Upper lobe of left lung (tissue), 6 donors: ENCODE results near the gene C10orf105. TPM values are rescaled to one million over a fixed set of nuclear protein-coding genes. Genes with fewer than 3 reads are reported as not detected.

Experiments
- ATAC-seq, 2 donors: fragments of 200-7000 bp; cut with Tn5 transposase; one replicate each; pipeline ENCODE4 v1.9.1; 2022; ENCODE audit warnings: mild to moderate bottlenecking in 2 of 2, moderate library complexity in 2 of 2; ENCODE audit not compliant: low FRiP score in 2 of 2
- DNase-seq, 2 donors: peaks; one replicate each; pipeline ENCODE4 v3.0.0-alpha.2; 2019 to 2020
- H3K27ac ChIP-seq, 4 donors: fragments of 200-600 bp; sonication (generic); one replicate each; pipeline ENCODE4 v1.5.1; 2016 to 2019
- H3K27me3 ChIP-seq, 4 donors: fragments of 200-600 bp; sonication (generic); one replicate each; pipeline ENCODE4 v1.5.1; 2017 to 2019
- H3K36me3 ChIP-seq, 4 donors: fragments of 200-600 bp; sonication (generic); one replicate each; pipeline ENCODE4 v1.5.1; 2016 to 2019
- H3K4me1 ChIP-seq, 4 donors: fragments of 200-600 bp; sonication (generic); one replicate each; pipeline ENCODE4 v1.5.1; 2018 to 2019
- H3K4me3 ChIP-seq, 4 donors: fragments of 200-600 bp; sonication (generic); one replicate each; pipeline ENCODE4 v1.5.1; 2017 to 2019; ENCODE audit warnings: mild to moderate bottlenecking in 2 of 4, moderate library complexity in 1 of 4
- H3K9me3 ChIP-seq, 4 donors: fragments of 200-600 bp; sonication (generic); one replicate each; pipeline ENCODE4 v1.5.1; 2018 to 2019
- EP300 ChIP-seq, 4 donors: sonication (generic); formaldehyde crosslinking; IDR thresholded peaks; one replicate each; pipeline ENCODE4 v1.5.1; 2017; ENCODE audit warnings: antibody characterized with exemption in 4 of 4, control low read depth in 2 of 4
- POLR2A ChIP-seq, 4 donors: fragments of 450-650 bp; IDR thresholded peaks; one replicate each; pipeline ENCODE4 v1.5.1; 2016 to 2017; ENCODE audit warnings: antibody characterized with exemption in 4 of 4, mild to moderate bottlenecking in 2 of 4
- POLR2AphosphoS5 ChIP-seq, 2 donors: sonication (generic); formaldehyde crosslinking; IDR thresholded peaks; one replicate each; pipeline ENCODE4 v1.5.1; 2017; ENCODE audit warnings: antibody characterized with exemption in 2 of 2
- WGBS, 2 donors: methylation state at CpG; one replicate each; pipeline ENCODE4 v1.1.5; 2017 to 2018; 5-methylcytosine and 5-hydroxymethylcytosine counted together
- total RNA-seq, 6 donors: library from RNA; depleted of rRNA in 4 of 6; stranded (reverse); fragments of >200 nt in 4 of 6; gene quantifications; one replicate each; pipeline versions ENCODE4 v1.1.0 to v1.2.1, GENCODE V29; 2016 to 2021
- TF ChIP-seq, protein P1 (sequence below), 6 experiments: fragments of 450-650 bp in 4 of 6; fragments of 200-600 bp in 2 of 6; sonication (generic) in 2 of 6; IDR thresholded peaks; one replicate each; pipeline ENCODE4 v1.5.1; 2016 to 2019; ENCODE audit warnings: antibody characterized with exemption in 6 of 6
- donor health status: DM: no; HTN: no; CAD: no; lungs with moderate emphysema.
- donor health status: DM: no; HTN: yes; CAD: no; lungs with severe emphysema.

Gene C10orf105, protein sequence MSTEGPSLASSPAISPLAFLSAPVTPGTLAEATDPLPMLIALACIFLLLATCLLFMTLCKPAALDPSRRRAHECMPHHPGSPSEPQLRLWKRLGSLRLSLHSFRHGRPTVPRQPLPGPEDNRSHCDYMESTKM
- total RNA-seq = 1 to 10 TPM in 1 of 6 donors, under 1 TPM in 4, not detected in 1; 0.15 to 1.0 (median 0.44) TPM

DNA sequence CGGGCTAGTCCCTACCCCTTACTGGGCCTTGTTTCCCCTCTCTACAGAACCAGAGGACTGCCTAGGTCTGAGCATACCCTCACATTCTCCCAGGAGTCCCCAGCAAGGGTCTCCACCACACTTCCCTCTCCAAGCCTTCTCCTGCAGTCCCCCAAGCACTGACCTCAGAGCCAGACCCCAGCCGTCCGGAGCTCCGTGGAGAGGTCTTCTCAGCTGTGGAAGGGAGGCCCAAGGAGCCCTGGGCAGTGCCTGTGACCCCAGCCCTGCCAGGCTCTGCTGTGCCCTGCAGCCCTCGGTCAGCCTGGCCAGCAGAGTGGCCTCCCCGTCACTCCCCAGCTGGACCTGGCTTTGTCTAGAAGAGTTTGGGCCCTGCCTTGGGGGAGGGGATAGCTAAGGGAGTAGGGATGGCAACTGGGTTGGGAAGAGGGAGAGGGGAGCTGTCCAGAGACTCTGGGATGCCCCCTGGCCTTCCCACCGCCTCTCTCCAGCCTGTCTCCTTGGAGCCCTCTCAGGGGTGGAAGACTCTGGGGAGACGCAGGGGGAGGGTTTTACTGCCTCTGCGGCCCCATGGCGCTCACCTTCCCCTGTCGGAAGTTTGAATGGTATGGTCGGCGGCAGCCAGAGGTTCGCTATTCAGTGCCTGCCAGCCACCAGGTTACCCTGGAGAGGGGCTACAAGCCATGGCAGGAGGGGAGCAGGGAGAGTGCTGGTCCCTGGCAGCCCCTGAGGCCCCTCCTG lies at the start of gene C10orf105:
Gene C10orf105, minus strand, starts transcription at position 315 of the 738 bp plus-strand sequence. CDS start 3,441 bp downstream, outside the sequence.
- no peak for ATAC-seq
- no peak for TF ChIP-seq POLR2A (IDR thresholded peaks at IDR 0.05)
- TF ChIP-seq, protein P1, sequence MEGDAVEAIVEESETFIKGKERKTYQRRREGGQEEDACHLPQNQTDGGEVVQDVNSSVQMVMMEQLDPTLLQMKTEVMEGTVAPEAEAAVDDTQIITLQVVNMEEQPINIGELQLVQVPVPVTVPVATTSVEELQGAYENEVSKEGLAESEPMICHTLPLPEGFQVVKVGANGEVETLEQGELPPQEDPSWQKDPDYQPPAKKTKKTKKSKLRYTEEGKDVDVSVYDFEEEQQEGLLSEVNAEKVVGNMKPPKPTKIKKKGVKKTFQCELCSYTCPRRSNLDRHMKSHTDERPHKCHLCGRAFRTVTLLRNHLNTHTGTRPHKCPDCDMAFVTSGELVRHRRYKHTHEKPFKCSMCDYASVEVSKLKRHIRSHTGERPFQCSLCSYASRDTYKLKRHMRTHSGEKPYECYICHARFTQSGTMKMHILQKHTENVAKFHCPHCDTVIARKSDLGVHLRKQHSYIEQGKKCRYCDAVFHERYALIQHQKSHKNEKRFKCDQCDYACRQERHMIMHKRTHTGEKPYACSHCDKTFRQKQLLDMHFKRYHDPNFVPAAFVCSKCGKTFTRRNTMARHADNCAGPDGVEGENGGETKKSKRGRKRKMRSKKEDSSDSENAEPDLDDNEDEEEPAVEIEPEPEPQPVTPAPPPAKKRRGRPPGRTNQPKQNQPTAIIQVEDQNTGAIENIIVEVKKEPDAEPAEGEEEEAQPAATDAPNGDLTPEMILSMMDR (IDR thresholded peaks at IDR 0.05) = no peak
- TF ChIP-seq EP300 (IDR thresholded peaks at IDR 0.05) = no peak

DNA sequence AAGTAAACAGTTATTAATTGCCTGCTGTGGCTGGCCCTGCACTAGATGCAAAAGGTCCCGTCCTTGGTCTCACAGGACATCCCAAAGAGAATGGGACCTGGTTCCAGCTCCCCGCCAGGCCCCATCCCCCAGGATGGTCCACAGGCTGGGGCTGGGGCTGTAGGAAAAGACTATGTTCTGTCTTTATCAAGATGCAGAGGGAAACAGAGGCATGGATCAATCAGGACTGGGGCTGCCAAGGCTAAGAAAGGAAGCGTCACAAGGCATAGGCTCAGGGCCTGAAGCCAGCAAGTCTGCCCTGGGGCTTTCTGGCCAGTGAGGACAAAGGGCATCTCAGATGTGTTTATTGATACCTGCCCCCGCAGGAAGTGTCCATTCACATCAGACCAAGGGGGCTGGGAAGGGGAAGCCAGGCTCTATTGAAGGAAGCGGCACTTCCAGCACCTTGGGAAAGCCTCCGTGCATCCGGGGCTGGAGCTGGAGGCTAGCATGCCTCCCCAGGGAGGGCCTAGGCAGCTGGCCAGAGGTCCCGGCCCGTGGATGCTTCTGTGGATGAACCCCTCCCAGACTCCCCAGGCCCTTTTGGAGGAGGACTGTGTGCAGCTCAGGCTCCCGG lies 48.0 kb upstream of the C10orf105 start:
- peak overlapping the region; percentile 88 to 97 (median 96) for H3K27ac ChIP-seq
- H3K27me3 ChIP-seq = no peaks in the 10 kb centered on the region
- ATAC-seq = peak in 1 of 2 donors; percentile 8
- peak in 2 of 4 donors; percentile 57 to 90 for TF ChIP-seq EP300 (IDR thresholded peaks at IDR 0.05)
- peak in 1 of 4 donors; percentile 33 for TF ChIP-seq POLR2A (IDR thresholded peaks at IDR 0.05)
- peak; percentile 75 to 90 for TF ChIP-seq POLR2AphosphoS5 (IDR thresholded peaks at IDR 0.05)
- TF ChIP-seq, protein P1 (IDR thresholded peaks at IDR 0.05) = no peak
- H3K36me3 ChIP-seq = peaks cover 0 to 32% (median 2%) of the 10 kb centered on the region in 4 donors
- H3K9me3 ChIP-seq = no peaks in the 10 kb centered on the region
- WGBS, 2 donors = 35 to 44% methylated on average over 8 to 10 of the region's 10 CpGs
- peak; percentile 53 to 87 for DNase-seq
- H3K4me1 ChIP-seq = peaks cover 92 to 98% (median 95%) of the 10 kb centered on the region in 4 donors
- H3K4me3 ChIP-seq = peak overlapping the region in 1 of 4 donors; percentile 19

More for the DNA sequence above, at the start of gene C10orf105:
- Histone ChIP-seq H3K4me3 (no peak within 1 kb of the TSS), H3K36me3 (no peaks in the 10 kb centered on the region), H3K9me3 (no peaks in the 10 kb centered on the region), H3K27ac (peak within 1 kb of the TSS; percentile 13 to 63 (median 40)), H3K4me1 (peaks cover 20 to 38% (median 27%) of the 10 kb centered on the region in 4 donors), H3K27me3 (no peaks in the 10 kb centered on the region)
- DNase-seq = no peak
- 89 to 90% methylated on average over 10 to 14 of the region's 14 CpGs for WGBS, 2 donors

DNA sequence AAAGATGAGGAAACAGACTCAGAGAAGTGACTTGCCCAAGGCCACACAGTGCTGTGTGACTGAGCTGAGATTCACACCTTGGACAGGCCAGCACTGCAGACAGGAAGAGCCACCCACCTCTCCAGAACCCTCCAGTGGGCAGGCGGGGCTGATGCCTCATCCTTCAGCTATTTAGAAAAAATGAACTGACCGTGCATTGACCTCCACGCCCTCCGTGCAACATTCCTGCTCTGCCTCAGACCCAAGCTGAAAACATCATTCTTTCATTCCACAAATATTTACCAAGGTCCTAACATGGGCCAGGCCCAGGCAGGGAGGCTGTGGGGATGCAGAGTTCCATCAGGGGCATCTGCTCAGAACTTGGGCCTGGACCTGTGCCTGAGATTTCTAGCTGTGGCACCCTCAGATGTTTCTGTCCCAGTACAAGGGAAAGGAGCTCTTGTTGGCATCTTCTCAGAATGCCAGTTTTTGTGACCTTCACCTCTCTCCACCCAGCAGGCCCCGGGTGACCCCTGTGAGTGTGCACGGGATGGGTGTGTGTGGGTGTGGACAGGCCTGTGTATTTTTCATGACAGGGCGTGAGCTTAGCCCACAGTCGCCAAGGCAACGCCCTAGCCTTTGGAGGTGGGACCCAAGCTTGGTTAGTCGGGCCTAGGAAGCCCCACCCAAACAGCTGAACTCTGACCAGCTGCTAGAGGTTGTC lies 47.3 kb upstream of the C10orf105 start:
- Histone ChIP-seq H3K4me1 (peaks cover 92 to 99% (median 96%) of the 10 kb centered on the region in 4 donors), H3K27me3 (no peaks in the 10 kb centered on the region), H3K36me3 (peaks cover 0 to 37% (median 3%) of the 10 kb centered on the region in 4 donors), H3K27ac (peak overlapping the region; percentile 88 to 97 (median 96)), H3K4me3 (peak overlapping the region in 1 of 4 donors; percentile 19), H3K9me3 (no peaks in the 10 kb centered on the region)
- TF ChIP-seq, protein P1 (IDR thresholded peaks at IDR 0.05) = no peak
- TF ChIP-seq POLR2AphosphoS5 (IDR thresholded peaks at IDR 0.05) (peak; percentile 60 to 85), EP300 (IDR thresholded peaks at IDR 0.05) (peak in 2 of 4 donors; percentile 91 to 92), POLR2A (IDR thresholded peaks at IDR 0.05) (peak in 1 of 4 donors; percentile 21)
- DNase-seq (peak in 1 of 2 donors; percentile 78), ATAC-seq (peak; percentile 83 to 85)
- 29 to 32% methylated on average over 4 to 10 of the region's 10 CpGs for WGBS, 2 donors

DNA sequence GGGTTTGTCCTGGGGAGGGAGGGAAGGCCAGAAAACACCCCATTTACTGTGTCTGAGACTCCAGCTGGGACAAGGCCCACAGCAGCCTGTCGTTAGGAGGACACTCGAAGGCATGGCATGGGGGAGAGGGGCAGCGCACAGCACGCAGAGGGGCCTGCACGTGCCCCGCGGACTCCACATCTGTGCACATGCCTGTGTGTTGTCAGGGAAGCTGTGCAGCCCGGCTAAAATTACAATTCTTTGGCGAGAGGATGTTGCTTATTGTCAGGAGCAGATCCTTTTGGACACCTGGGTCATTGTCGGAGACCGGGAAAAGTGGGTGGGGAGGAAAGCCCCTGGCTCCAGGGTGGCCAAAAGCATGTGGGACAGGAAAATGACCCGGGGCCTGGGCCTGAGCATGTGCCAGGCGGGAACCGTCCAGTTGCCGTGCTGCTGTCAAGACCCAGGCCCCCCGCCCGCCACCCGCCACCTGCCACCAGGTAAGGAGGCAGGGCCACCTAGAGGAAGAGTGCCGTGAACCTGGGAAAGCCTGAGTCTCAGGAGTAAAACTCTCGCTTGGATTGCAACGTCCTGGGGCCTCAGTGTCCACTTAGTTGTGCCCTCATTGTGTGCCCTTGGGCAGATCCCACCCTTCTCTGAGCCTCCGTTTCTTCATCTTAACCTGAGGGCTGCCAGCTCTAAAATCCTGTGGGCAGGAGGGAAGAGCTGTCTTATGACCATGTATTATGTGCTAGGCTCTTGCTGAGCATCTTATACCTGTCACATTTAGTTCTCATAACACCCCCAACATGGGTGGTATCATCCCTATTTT lies 46.5 kb upstream of the C10orf105 start:
- Histone ChIP-seq H3K27ac (peak overlapping the region; percentile 88 to 97 (median 96)), H3K27me3 (no peaks in the 10 kb centered on the region), H3K9me3 (no peaks in the 10 kb centered on the region), H3K4me3 (no peak overlapping the region), H3K36me3 (peaks cover 0 to 44% (median 6%) of the 10 kb centered on the region in 4 donors), H3K4me1 (peaks cover 91 to 99% (median 95%) of the 10 kb centered on the region in 4 donors)
- ATAC-seq = no peak
- peak in 1 of 2 donors; percentile 85 for DNase-seq
- TF ChIP-seq POLR2A (IDR thresholded peaks at IDR 0.05) = no peak
- TF ChIP-seq POLR2AphosphoS5 (IDR thresholded peaks at IDR 0.05) = no peak
- no peak for TF ChIP-seq EP300 (IDR thresholded peaks at IDR 0.05)
- TF ChIP-seq, protein P1 (IDR thresholded peaks at IDR 0.05) = no peak
- 71 to 78% methylated on average over 14 to 22 of the region's 22 CpGs for WGBS, 2 donors
